OCI-LY1 (cell line): ENCODE data around the gene P2RY8.
A peak's percentile ranks its signal among the peaks of the same experiment; 100 is the strongest.
"Not testable (repeated sequence)": the region's sequence is repeated elsewhere in the genome, so short reads cannot be mapped to it uniquely, and the experiment has no call there.

Experiments used
- H2AFZ ChIP-seq: fragments of 200-600 bp; sonication (generic), shearing (Covaris generic); 2 replicates; pipeline ENCODE4 v1.6.0; 2014; ENCODE audit warnings: antibody characterized with exemption, mild to moderate bottlenecking, low read length
- H3F3A ChIP-seq: fragments of 200-600 bp; sonication (generic), shearing (Covaris generic); 2 replicates; pipeline ENCODE4 v1.6.0; 2014; ENCODE audit warnings: mild to moderate bottlenecking, antibody characterized with exemption, low read length, moderate library complexity; ENCODE audit not compliant: insufficient read depth
- H3K27ac ChIP-seq: fragments of 200-600 bp; sonication (generic); 2 replicates; pipeline ENCODE4 v1.5.1; 2014; ENCODE audit warnings: low read length, mixed run types, mild to moderate bottlenecking, low read depth; ENCODE audit not compliant: poor library complexity, severe bottlenecking
- H3K27me3 ChIP-seq: fragments of 200-600 bp; sonication (generic); 2 replicates; pipeline ENCODE4 v1.6.0; 2014; ENCODE audit warnings: antibody characterized with exemption, mild to moderate bottlenecking, low read length, moderate library complexity; ENCODE audit not compliant: insufficient read depth
- H3K36me3 ChIP-seq: fragments of 200-600 bp; sonication (generic); 2 replicates; pipeline ENCODE4 v1.6.1; 2014; ENCODE audit warnings: mild to moderate bottlenecking, antibody characterized with exemption, low read length, moderate library complexity, mixed read lengths; ENCODE audit not compliant: insufficient read depth
- H3K4me1 ChIP-seq: fragments of 200-600 bp; sonication (generic); 2 replicates; pipeline ENCODE4 v1.5.1; 2014; ENCODE audit warnings: mild to moderate bottlenecking, low read length, moderate library complexity; ENCODE audit not compliant: insufficient read depth, severe bottlenecking
- H3K4me2 ChIP-seq: fragments of 200-600 bp; sonication (generic), shearing (Covaris generic); 2 replicates; pipeline ENCODE4 v1.6.1; 2014; ENCODE audit warnings: low read length
- H3K4me3 ChIP-seq: fragments of 200-600 bp; sonication (generic); 2 replicates; pipeline ENCODE4 v1.5.1; 2014; ENCODE audit warnings: low read length, low read depth, mild to moderate bottlenecking, mixed read lengths; ENCODE audit not compliant: poor library complexity, severe bottlenecking
- H3K79me2 ChIP-seq: fragments of 200-600 bp; shearing (Covaris generic); 2 replicates; pipeline ENCODE4 v1.6.1; 2016; ENCODE audit warnings: mixed run types, low read length, mixed read lengths; ENCODE audit not compliant: insufficient read depth
- H3K9ac ChIP-seq: fragments of 200-600 bp; sonication (generic), shearing (Covaris generic); 2 replicates; pipeline ENCODE4 v1.6.1; 2014; ENCODE audit warnings: mild to moderate bottlenecking, low read length, mixed read lengths
- H3K9me2 ChIP-seq: fragments of 200-600 bp; sonication (generic), shearing (Covaris generic); 2 replicates; pipeline ENCODE4 v1.6.1; 2014; ENCODE audit warnings: low read depth, mild to moderate bottlenecking, low read length, mixed read lengths
- H3K9me3 ChIP-seq: fragments of 200-600 bp; shearing (Covaris generic); 2 replicates; pipeline ENCODE4 v1.6.1; 2014; ENCODE audit warnings: low read length, mixed read lengths
- H4K20me1 ChIP-seq: fragments of 200-600 bp; sonication (generic), shearing (Covaris generic); 2 replicates; pipeline ENCODE4 v1.6.0; 2016; ENCODE audit warnings: mild to moderate bottlenecking, low read length; ENCODE audit not compliant: insufficient read depth
- CTCF ChIP-seq: fragments of 200-600 bp; sonication (generic), shearing (Covaris generic); IDR thresholded peaks from 2 replicates; pipeline ENCODE4 v1.5.1; 2017; ENCODE audit warnings: mild to moderate bottlenecking, antibody characterized with exemption, low read length, moderate library complexity, mixed read lengths
- EZH2 ChIP-seq: fragments of 200-600 bp; sonication (generic), shearing (Covaris generic); IDR thresholded peaks from 2 replicates; pipeline ENCODE4 v1.8.0; 2017; ENCODE audit warnings: borderline replicate concordance, mixed run types, mild to moderate bottlenecking, antibody characterized with exemption, low read length, moderate library complexity, mixed read lengths

Gene P2RY8

GRCh38 chrX:1484638-1485019, 52.4 kb downstream of the P2RY8 start:
- Histone ChIP-seq H3K36me3 (peaks cover 67% of the 10 kb centered on the region), H3K27ac (peak overlapping the region; percentile 95), H3K9ac (no peak overlapping the region), H4K20me1 (no peaks in the 10 kb centered on the region), H3K4me1 (peaks cover 79% of the 10 kb centered on the region), H3K9me3 (no peaks in the 10 kb centered on the region; the same call in 1 of the 2 replicates), H3K79me2 (peaks cover 12% of the 10 kb centered on the region), H3K4me3 (no peak overlapping the region), H3F3A (peaks cover 9% of the 10 kb centered on the region), H3K27me3 (no peaks in the 10 kb centered on the region), H3K4me2 (peak overlapping the region; percentile 14; the same call in 1 of the 2 replicates), H2AFZ (no peak overlapping the region), H3K9me2 (no peaks in the 10 kb centered on the region)
- TF ChIP-seq CTCF (no peak), EZH2 (no peak)

- Histone ChIP-seq H3K9ac (peak overlapping the region; percentile 28), H3K4me3 (no peak overlapping the region), H3K4me2 (peak overlapping the region; percentile 14; the same call in 1 of the 2 replicates), H3K4me1 (peaks cover 85% of the 10 kb centered on the region), H3K27ac (peak overlapping the region; percentile 95), H3K79me2 (peaks cover 17% of the 10 kb centered on the region), H3K9me3 (no peaks in the 10 kb centered on the region; the same call in 1 of the 2 replicates), H4K20me1 (no peaks in the 10 kb centered on the region), H3K9me2 (no peaks in the 10 kb centered on the region), H3F3A (peaks cover 9% of the 10 kb centered on the region), H3K36me3 (peaks cover 67% of the 10 kb centered on the region), H3K27me3 (no peaks in the 10 kb centered on the region), H2AFZ (no peak overlapping the region)
- TF ChIP-seq CTCF (no peak), EZH2 (no peak)
Observed at GRCh38 chrX:1483843-1484637, 52.9 kb downstream of the P2RY8 start.

GRCh38 chrX:1482530-1482928, 54.5 kb downstream of the P2RY8 start:
- Histone ChIP-seq H3K4me3 (peak overlapping the region; percentile 31), H3K79me2 (peaks cover 31% of the 10 kb centered on the region), H3K9ac (peak overlapping the region; percentile 71)

More at GRCh38 chrX:1482530-1482928, 54.5 kb downstream of the P2RY8 start:
- H3K9me3 ChIP-seq, H3K9me2 ChIP-seq, H2AFZ ChIP-seq, H3K27me3 ChIP-seq, H3F3A ChIP-seq, H4K20me1 ChIP-seq: not testable (repeated sequence)
- Histone ChIP-seq H3K36me3 (peaks cover 63% of the 10 kb centered on the region), H3K27ac (peak overlapping the region; percentile 97), H3K4me2 (peak overlapping the region; percentile 53), H3K4me1 (peaks cover 81% of the 10 kb centered on the region)
